HG03159 (cell line): Measurements from ENCODE around the gene ASCC1.

Experiments used
- ATAC-seq: cut with Tn5 transposase; IDR thresholded peaks from one replicate; pipeline ENCODE4 v1.9.1; 2021; ENCODE audit warnings: mild to moderate bottlenecking, moderate library complexity; ENCODE audit not compliant: unreplicated experiment

ASCC1 gene

GRCh38 chr10:72053690-72054089 is 162.4 kb downstream of the ASCC1 start:
- ATAC-seq: no peak

- no peak for ATAC-seq
Observed at GRCh38 chr10:72050873-72051272, 165.2 kb downstream of the ASCC1 start.

- no peak for ATAC-seq
Observed at GRCh38 chr10:72049969-72050781, 165.9 kb downstream of the ASCC1 start.

- no peak for ATAC-seq
Observed at GRCh38 chr10:72049472-72049871, 166.6 kb downstream of the ASCC1 start.

- ATAC-seq: peak; percentile 64
Observed at GRCh38 chr10:72048450-72049124, 167.5 kb downstream of the ASCC1 start.
